Stimulated activated CD8-positive, alpha-beta memory T cell treated with anti-CD3 and anti-CD28 coated beads, Interleukin-12 subunit alpha, Interleukin-12 subunit beta, amount 100 ng/mL, for 4 hours (primary cell): ENCODE data around the gene ZNF83.
"Not testable (repeated sequence)": the region's sequence is repeated elsewhere in the genome, so short reads cannot be mapped to it uniquely, and the experiment has no call there.

Experiments used
- DNase-seq: peaks from one replicate; pipeline ENCODE4 v3.0.0-alpha.2; 2020; ENCODE audit warnings: low read depth

Gene ZNF83

DNA sequence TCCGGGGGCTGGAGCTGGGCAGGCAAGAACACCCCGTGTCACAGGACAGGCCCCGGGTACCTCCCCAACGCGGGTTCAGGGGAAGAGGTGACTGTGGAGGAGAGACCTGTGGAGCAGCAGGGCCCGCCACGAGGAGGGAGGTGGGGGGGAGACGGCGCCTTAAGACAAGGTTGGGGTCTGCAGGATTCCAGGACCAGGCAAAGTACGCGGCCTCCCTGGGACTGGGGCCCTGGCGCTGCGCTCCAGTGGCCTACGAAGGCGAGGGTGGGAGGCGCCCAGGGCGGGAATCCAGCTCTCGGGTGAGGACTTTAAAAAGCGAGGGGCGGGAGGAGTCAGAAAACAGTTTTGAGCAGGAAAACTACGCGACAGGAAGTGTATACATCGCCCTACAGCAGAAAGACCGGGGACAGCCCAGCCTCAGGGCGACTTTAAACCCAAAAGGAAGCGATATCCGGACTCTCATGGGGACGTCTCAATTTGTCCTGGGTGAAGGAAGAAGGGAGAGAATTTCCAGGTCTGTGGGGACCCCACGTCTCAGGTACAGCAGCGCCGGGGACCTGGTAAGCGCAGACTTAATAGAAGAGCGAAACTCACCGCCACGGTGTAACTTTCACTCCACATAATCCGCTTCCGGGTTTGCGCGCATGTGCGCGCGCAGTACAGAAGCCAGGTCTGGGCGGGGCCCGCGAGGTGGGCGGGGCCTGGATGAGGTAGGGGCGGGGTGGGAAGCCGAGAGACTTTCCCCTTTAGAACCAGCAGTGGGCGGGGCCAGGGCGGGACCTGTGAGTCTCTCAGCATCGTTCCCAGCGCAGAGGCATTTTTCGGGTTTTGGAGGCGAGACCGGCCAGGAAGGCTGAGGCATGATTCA lies at the start of gene ZNF83:
Gene ZNF83, minus strand, starts transcription at position 638 of the 868 bp plus-strand sequence.
- peak; percentile 81 for DNase-seq

DNA sequence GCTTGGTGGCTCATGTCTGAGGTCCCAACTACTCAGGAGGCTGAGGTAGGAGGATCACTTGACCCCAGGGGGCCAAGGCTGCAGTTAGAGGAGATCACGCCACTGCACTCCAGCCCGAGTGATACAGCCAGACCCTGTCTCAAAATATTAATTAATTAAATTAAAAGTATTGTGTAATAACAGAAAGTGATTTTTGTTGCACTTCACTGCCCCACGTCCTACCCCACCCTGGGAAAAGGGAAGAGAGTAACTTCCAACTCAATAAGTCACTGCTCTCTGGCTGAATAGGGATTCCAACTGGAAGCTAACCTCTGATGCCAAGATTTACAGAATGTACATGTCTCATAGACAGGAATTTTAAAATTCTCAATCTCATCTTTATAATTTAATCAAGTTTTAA lies 49.5 kb upstream of the ZNF83 start:
- DNase-seq, result no peak

DNA sequence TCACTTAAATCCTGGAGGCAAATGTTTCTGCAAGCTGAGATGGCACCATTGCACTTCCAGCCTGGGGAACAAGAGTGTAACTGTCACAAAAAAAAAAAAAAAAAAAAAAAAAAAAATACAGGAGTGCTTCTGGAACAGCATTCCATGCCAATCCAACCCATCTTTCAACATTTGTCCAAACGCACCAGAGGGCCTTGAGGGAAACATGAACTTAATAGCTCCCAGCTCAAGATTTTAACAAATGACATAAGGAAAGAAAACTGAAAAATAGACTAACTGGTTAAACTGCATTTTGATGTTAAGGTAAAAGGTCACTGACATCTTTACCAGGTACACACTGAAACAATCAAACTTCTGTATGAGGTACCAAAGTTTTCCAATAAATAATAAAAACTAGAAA lies 47.7 kb upstream of the ZNF83 start:
- DNase-seq, result no peak

DNA sequence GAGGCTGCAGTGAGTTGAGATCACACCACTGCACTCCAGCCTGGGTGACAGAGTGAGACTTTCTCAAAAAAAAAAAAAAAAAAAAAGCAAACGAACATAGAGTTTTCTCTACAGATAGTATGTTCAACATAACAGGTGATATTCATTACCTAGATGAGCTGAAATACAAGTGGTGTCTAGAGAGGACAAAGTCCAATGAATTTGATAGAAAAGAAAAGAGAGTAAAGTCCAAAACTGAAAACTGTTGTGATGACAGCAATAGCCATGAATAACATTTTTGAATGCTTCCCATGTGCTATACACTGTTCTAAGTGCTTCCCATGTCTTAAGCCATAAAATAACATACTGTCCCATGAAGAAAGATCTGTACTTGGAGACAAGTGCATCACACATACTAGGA lies 43.1 kb upstream of the ZNF83 start:
- DNase-seq, result not testable (repeated sequence)

DNA sequence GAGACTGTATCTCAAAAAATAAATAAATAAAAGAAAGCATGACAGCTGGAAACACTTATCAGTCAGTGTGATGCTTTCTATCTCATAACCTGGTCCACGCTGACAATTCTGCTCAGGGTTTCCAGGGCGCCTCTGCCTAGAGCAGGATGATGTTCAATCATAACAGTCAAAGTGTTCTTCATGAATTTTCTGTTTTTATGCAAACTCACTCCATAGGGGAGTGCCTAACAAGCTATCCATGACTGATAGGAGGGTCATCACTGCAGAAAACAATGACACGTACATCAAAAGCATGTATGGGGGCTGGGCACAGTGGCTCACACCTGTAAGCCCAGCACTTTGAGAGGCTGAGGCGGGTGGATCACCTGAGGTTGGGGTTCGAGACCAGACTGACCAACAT lies 41.4 kb upstream of the ZNF83 start:
- DNase-seq, result no peak

DNA sequence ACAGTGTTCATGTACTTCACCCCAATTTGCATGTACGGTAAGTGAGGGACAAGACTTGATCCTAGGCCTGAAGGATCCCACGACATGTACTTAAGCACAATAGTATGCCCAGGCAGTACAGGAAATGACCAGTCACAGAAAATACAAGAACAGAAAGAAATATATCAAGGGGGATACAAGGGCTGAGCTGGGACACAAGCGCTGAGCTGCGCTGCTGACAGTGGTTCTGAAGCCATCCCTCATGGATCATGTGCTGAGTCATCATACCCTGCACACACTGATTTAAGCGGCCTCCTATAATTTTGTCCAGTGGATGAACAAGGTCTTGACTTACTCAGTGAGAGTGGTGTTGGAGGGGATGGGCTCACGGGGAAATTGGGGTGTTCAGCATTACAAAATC lies 37.1 kb upstream of the ZNF83 start:
- not testable (repeated sequence) for DNase-seq

DNA sequence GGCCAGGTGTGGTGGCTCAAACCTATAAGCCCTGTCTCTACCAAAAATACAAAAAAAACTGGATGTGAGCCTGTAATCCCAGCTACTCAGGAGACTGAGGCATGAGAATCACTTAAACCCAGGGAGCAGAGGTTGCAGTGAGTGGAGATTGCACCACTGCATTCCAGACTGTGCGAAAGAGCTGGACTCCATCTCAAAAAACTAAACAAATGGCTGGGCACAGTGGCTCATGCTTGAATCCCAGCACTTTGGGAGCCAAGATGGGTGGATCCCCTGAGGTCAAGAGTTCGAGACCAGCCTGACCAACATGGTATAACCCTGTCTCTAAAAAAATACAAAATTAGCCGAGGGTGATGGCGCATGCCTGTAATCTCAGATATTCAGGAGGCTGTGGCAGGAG lies 34.9 kb upstream of the ZNF83 start:
- no peak for DNase-seq

DNA sequence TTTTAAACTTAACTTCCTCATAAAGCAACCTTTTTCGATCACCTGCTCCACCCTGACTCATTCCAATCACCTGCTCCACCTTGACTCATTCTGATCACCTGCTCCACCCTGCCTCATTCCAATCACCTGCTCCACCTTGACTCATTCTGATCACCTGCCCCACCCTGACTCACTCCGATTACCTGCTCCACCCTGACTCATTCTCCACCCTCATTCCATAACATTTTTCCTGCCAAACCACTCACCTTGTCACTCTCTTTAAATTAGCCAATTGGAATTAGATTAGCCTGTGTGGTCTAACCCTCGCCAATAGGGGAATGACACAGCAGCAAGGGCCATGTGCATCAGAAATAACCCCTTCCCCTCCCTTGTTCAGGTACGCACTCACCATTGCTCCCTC lies 31.9 kb upstream of the ZNF83 start:
- DNase-seq, result no peak

DNA sequence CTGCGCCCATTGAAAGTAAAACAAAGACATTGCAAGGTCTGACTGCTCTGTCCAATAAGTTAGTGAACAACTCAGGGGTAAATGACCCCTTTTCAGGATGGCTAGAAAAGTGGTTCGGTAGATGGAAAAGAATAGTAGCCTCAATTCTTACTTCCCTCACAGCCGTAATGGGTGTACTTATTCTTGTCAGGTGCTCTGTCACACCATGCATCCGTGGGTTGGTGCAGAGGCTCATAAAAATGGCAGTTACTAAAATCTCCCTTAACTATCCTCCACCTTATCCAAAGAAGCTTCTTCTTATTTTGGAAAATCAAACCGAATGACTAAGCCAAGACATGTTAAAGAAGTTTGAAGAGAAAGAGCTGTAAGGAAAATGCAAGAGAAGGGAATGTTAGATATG lies 31.4 kb upstream of the ZNF83 start:
- DNase-seq, result no peak

DNA sequence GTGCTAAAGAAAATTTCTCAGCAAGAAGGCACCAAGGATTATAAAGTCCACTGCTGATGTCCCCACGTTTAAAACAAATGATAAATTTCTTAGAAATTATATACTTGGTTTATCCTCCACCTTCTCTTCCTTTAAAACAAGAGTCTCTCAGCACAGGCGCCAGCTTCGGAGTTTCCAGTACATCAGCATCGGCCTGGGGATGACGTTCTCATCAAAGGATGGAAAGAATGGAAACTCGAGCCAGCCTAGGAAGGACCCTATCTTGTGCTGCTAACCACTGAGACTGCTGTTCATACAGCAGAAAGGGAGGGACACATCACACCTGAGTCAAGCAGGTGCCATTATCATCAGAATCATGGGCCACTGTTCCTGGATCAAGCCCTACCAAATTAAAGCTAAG lies 29.8 kb upstream of the ZNF83 start:
- DNase-seq, result no peak

DNA sequence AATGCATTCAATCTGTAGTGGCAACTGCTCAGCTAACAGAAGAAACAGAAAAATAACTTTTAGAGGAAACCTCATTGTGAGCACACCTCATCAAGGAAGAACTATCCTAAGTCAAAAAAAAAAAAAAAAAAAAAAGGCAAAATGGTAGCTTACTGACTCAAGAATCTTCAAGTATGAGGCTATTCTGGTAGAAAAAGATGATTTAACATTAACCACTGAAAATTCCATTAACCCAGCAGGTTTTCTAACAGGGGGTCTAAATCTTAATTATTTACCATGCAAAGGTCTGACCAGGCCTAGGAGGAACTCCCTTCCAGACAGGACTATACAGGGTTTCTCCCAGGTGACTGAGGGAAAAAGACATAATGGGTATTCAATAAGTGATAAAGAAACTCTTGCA lies 28.4 kb upstream of the ZNF83 start:
- DNase-seq, result no peak

DNA sequence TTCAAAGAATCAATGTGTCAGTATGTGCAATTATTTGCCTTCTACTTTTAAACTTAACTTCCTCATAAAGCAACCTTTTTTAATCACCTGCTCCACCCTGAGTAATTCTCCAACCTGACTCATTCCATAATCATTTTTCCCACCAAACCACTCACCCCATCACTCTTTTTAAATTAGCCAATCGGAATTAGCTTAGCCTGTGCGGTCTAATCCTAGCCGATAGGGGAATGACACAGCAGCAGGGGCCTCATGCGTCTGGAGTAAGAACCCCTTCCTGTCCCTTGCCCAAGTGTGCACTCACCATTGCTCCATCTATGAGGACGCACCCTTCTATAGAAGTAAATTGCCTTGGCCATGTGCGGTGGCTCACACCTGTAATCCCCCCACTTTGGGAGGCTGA lies 27.4 kb upstream of the ZNF83 start:
- no peak for DNase-seq

DNA sequence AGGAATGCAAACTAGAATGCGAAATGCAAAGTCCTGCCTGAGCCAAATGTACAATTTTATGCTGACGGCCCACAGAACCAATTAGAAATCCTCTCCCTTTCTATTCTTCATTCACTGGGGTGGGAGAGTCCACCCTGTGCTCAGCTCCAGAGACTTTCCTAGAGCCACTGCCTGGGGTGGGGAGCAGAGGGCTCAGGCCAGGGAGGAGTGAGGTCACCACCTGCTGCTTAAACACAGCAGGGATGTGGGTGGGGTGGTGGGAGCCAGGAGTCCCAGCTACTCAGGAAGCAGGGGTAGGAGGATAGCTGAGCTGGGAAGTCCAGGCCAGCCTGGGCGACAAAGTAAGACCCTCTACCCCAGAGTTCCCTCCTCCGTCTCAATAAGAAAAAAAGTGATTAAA lies 26.9 kb upstream of the ZNF83 start:
- no peak for DNase-seq

DNA sequence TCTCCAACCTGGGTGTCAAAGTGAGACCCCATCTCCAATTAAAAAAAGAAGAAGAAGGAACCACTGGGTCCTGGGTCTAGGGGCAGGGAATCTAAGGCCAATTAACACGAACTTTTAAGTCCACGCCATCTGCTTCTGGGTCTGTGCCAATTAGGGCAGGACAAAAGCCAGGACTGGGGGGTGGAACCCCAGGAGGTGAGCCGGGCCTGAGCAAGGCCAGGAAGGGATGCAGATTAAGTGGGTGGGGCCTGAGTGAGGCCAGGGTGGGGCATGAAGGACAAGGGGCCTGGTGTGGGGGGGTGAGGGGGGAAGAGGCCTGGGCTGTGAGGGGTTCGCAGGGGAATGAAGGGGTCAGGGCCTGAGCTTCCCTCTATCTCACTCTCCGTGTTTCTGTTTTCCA lies 26.3 kb upstream of the ZNF83 start:
- no peak for DNase-seq

DNA sequence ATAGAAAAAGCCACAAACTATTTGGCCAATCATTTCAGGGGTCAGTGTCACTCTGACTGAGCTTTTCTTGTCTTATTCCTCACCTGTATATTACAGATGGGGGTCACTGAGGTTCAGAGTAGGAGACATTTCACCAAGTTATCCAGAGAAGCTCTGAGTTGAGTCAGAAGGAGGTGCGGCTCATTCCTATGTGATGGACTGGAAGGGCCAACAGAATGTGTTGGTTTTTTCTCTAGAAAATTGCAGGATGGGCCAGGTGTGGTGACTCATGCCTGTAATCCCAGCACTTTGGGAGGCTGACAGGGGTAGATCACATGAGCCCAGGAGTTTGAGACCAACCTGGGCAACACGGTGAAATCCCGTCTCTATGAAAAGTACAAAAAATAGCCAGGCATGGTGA lies 24.5 kb upstream of the ZNF83 start:
- no peak for DNase-seq

DNA sequence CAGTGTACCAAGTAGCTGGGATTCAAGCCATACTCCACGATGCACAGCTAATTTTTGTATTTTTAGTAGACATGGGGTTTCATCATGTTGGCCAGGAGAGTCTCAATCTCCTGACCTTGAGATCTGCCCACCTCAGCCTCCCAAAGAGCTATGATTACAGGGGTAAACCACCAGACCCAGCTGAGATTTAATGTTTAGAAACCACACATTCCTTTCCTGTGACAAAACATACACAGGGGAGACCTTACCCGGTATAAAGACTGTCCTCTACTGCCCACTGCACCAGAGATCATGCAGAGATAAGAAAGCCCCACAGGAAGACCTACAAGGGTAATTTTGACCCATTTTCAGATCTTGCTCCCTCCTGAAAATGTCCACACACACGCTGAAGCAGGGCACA lies 22.8 kb upstream of the ZNF83 start:
- DNase-seq, result no peak

DNA sequence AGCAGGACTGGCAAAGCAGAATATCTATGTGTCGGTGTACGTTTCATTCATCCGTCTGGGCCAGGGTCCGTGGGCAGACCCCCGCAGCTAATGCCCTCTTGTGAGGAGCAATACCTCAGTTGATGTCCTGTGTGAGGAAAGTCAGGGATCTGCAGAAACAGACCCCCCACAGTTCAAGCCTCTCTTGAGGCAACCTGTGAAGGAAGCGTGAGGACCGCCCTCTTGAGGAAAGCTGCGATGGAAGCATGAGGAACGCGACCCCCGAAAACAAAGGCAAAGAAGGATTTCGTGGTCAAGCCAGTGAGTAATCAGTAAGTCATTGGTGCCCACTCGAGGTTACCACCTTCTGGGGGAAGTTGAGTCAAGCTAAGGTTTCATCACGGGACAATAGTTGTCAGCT lies 20.9 kb upstream of the ZNF83 start:
- no peak for DNase-seq

DNA sequence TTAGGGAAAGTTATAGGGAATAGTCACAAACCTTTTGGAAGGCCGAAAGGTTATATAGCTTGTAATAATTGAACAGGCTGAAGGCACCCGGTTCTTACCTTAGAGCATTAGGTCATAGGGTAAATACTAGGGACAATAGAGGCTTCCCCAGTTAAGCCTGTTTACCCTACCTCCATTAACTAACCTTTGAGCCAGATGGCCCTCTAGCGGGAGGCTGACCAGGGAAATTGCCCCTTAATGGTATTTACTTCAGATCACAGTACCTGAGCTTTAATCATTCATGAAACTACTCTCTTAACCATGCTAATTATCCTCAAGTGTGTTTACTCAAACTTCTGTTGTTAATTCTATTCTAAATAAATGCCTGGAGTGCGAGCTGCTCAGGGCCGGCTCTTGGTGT lies 20.4 kb upstream of the ZNF83 start:
- DNase-seq, result no peak

DNA sequence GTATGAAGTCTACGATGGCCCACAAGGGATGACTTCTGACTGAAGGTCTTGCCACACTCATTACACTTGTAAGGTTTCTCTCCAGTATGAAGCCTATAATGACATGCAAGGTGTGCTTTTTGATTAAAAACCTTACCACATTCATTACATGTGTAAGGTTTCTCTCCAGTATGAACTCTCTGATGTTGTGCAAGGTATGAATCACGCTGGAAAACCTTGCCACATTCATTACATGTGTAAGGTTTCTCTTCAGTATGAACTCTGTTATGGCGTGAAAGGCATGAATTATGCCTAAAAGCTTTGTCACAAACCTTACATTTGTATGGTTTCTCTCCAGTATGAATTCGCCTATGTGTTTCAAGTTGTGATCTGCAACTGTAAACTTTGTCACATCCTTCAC lies 15.0 kb upstream of the ZNF83 start:
- DNase-seq, result no peak

DNA sequence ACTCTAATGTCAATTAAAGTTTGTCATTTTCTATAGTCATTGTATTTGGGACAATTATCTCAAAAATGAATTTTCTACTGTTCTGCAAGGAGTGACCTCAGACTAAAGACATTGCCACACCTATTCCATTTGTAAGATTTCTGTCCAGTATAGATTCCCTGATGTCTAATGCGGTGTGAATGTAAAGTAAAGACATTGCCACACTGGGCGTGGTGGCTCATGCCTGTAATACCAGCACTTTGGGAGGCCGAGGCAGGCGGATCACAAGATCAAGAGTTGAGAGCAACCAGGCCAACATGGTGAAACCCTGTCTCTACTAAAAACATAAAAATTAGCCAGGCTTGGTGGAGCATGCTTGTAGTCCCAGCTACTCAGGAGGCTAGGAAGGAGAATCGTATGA lies 13.8 kb upstream of the ZNF83 start:
- no peak for DNase-seq

DNA sequence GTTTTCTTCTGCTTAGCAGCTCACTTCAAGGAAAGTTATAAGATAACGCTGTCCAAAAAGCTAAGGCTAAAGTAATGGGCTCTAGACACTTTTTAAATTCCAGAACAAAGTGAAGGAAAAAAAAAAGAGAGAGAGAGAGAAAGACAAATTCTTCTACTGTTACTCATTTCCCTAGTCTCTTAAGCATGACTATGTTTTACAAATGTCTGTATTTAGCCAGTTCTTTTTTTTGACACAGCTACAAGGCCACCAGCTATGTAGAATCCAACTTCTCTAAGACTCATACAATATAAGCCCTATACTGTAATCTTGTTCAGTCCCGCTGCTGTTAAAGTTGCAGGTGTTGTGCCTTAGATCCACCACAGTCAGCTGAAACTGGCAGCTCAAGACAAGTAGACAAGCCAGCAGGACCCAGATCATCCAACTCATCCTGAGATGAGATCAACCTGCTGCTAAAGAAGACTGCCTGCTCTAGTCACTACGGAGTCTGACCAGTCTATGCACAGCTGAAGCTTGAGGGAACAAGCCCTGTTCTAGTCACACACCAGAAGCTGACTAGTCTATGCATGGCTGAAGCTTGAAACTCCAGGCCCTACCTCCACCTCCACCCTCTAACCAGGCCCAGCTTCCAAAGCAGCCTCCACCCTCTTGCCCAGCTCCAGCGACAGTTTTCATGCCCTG lies 10.3 kb upstream of the ZNF83 start:
- DNase-seq, result no peak

DNA sequence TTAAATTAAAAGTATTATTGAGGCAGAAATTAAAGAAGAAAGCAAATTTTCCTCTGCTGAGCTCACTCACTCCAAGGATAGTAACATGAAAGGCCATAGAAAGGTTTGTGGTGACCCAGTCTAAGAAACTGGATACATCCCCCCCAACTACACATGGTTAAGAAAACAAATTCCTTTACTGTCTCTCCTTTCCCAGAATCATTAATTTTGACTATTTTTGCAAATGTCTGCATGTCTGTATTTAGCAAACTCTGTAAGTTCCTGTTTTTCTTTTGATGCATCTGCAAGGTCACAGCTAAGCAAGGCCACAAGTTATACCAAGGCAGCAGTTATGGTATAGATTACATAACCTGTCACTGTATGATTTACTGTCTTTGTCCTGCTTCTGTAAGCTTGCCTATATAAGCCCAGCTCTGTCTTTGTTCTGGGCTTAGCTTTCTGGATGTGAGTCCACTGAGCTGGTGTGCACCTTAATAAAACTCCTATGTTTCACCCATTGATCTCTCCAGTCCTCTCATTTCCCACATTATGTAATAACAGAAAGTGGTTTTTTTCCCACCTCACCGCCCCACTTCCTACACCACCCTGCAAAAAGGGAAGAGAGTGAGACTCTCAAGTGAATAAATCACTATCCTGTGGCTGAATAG lies 8.5 kb upstream of the ZNF83 start:
- DNase-seq, result no peak

DNA sequence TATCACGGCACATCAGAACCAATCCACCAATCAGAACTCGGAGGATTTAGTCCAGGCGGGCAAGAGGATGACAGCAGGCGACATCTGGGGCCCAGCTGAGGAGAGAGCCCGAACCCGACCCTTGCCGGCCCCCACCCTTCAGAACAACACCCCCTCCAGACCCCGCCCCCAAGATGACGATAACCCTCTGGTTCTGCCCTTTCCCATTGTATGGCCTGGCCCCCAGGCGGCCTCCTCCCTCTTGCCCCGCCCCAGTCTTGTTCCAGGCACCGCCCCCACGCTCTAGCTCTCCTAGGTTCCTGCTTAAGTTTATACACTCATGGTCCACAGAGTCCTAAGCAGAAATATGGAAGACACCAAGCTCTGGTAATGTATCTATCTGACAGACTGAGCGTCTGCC lies 2.8 kb upstream of the ZNF83 start:
- DNase-seq, result no peak
